SK-N-SH (cell line): Measurements from ENCODE around the gene DACT2. TPM values are rescaled to one million over a fixed set of nuclear protein-coding genes. Genes with fewer than 3 reads are reported as not detected.
"Not testable (repeated sequence)": the region's sequence is repeated elsewhere in the genome, so short reads cannot be mapped to it uniquely, and the experiment has no call there.

Experiments
- CTCF ChIA-PET: fragments of 300-600, 350-600 bp; formaldehyde crosslinking; extraction: SDS; loops from one replicate; lab custom pipeline; 2021; lab: Yijun Ruan, JAX
- POLR2A ChIA-PET: fragments of 350-600 bp; sonication (Branson Sonifier 250); formaldehyde crosslinking; extraction: SDS; loops from one replicate; lab custom pipeline; 2020; ENCODE audit warnings: antibody characterized with exemption, inconsistent platforms; lab: Yijun Ruan, JAX
- DNase-seq: peaks from one replicate; pipeline ENCODE4 v3.0.0; 2012
- H2AFZ ChIP-seq: fragments of 200-600 bp; sonication (generic); 2 replicates; pipeline ENCODE4 v1.8.1; 2016; ENCODE audit warnings: antibody characterized with exemption, mild to moderate bottlenecking, low read depth
- H3F3A ChIP-seq: fragments of 200-600 bp; sonication (generic); replicated peaks from 2 replicates; pipeline ENCODE3; 2016; ENCODE audit warnings: antibody characterized with exemption, mild to moderate bottlenecking; ENCODE audit not compliant: insufficient read depth
- H3K27ac ChIP-seq, 2 experiments: fragments of 200-500 bp in 1 of 2; fragments of 200-600 bp in 1 of 2; sonication (Bioruptor generic) in 1 of 2; sonication (generic), shearing (Covaris generic) in 1 of 2; 2 replicates each; pipeline versions ENCODE4 v1.5.1 to v1.6.1; 2014 to 2016; ENCODE audit warnings: low read depth in 2 of 2, inconsistent platforms in 1 of 2, low read length in 1 of 2, mild to moderate bottlenecking in 1 of 2, mixed read lengths in 1 of 2
- H3K27me3 ChIP-seq: fragments of 200-600 bp; sonication (generic), shearing (Covaris generic); 2 replicates; pipeline ENCODE4 v1.6.1; 2016; ENCODE audit warnings: mixed run types; ENCODE audit not compliant: insufficient read depth
- H3K36me3 ChIP-seq, 2 experiments: fragments of 200-500 bp in 1 of 2; fragments of 200-600 bp in 1 of 2; sonication (Bioruptor generic) in 1 of 2; sonication (generic) in 1 of 2; replicated peaks in 1 of 2; 2 replicates each; pipeline versions ENCODE3 to v1.5.1; 2014 to 2016; ENCODE audit warnings: low read length in 1 of 2, mild to moderate bottlenecking in 1 of 2; ENCODE audit not compliant: insufficient read depth in 2 of 2, control insufficient read depth in 1 of 2
- H3K4me1 ChIP-seq, 2 experiments: fragments of 200-500 bp in 1 of 2; fragments of 200-600 bp in 1 of 2; sonication (Bioruptor generic) in 1 of 2; sonication (generic), shearing (Covaris generic) in 1 of 2; 2 replicates each; pipeline versions ENCODE4 v1.5.1 to v1.6.1; 2014 to 2016; ENCODE audit warnings: low read depth in 1 of 2, low read length in 1 of 2, mixed run types in 1 of 2; ENCODE audit not compliant: insufficient read depth in 2 of 2, control insufficient read depth in 1 of 2
- H3K4me2 ChIP-seq: fragments of 200-600 bp; sonication (generic), shearing (Covaris generic); 2 replicates; pipeline ENCODE4 v1.6.1; 2017; ENCODE audit warnings: mixed run types
- H3K4me3 ChIP-seq, 2 experiments: fragments of 200-500 bp in 1 of 2; fragments of 200-600 bp in 1 of 2; sonication (Bioruptor generic) in 1 of 2; sonication (generic), shearing (Covaris generic) in 1 of 2; 2 replicates each; pipeline versions ENCODE4 v1.5.1 to v1.8.1; 2014 to 2016; ENCODE audit warnings: low read depth in 2 of 2, inconsistent platforms in 1 of 2, low read length in 1 of 2, mild to moderate bottlenecking in 1 of 2, mixed read lengths in 1 of 2, moderate library complexity in 1 of 2
- H3K79me2 ChIP-seq: fragments of 200-600 bp; sonication (generic); 2 replicates; pipeline ENCODE4 v1.8.1; 2017; ENCODE audit warnings: mild to moderate bottlenecking; ENCODE audit not compliant: insufficient read depth
- H3K9ac ChIP-seq: fragments of 200-600 bp; sonication (generic); 2 replicates; pipeline ENCODE4 v1.6.1; 2017; ENCODE audit warnings: mixed run types
- H3K9me2 ChIP-seq: fragments of 200-600 bp; sonication (generic); 2 replicates; pipeline ENCODE4 v1.6.1; 2017; ENCODE audit warnings: mixed run types
- H3K9me3 ChIP-seq: fragments of 200-600 bp; sonication (generic); 2 replicates; pipeline ENCODE4 v1.6.1; 2017; ENCODE audit warnings: mixed run types, mild to moderate bottlenecking, moderate library complexity
- H4K20me1 ChIP-seq: fragments of 200-600 bp; sonication (generic); 2 replicates; pipeline ENCODE4 v1.6.1; 2017; ENCODE audit warnings: mild to moderate bottlenecking, mixed run types; ENCODE audit not compliant: insufficient read depth
- FOXJ3 ChIP-seq: sonication (generic); formaldehyde crosslinking; IDR thresholded peaks from 2 replicates; pipeline ENCODE4 v1.5.1; 2020; ENCODE audit warnings: mild to moderate bottlenecking, missing genetic modification reagents
- FOXM1 ChIP-seq: IDR thresholded peaks from 2 replicates; pipeline ENCODE4 v1.4.0; 2012; ENCODE audit warnings: low read depth, mild to moderate bottlenecking
- GABPA ChIP-seq: IDR thresholded peaks from 2 replicates; pipeline ENCODE4 v1.4.0; 2012; ENCODE audit warnings: low read depth, mild to moderate bottlenecking
- GATA2 ChIP-seq: sonication (generic); formaldehyde crosslinking; IDR thresholded peaks from 2 replicates; pipeline ENCODE4 v1.5.0; 2020; ENCODE audit warnings: mild to moderate bottlenecking, missing genetic modification reagents
- MEF2A ChIP-seq: IDR thresholded peaks from 2 replicates; pipeline ENCODE4 v1.4.0; 2012; ENCODE audit warnings: low read depth, borderline replicate concordance
- MXI1 ChIP-seq: IDR thresholded peaks from 2 replicates; pipeline ENCODE4 v1.6.1; 2012; ENCODE audit warnings: mild to moderate bottlenecking, low read depth, low read length, improper control_type of control experiment
- PBX3 ChIP-seq: IDR thresholded peaks from 2 replicates; pipeline ENCODE4; 2012
- TCF12 ChIP-seq: IDR thresholded peaks from 2 replicates; pipeline ENCODE4 v1.4.0; 2012
- USF2 ChIP-seq: fragments of 150-350 bp; IDR thresholded peaks from 2 replicates; pipeline ENCODE4 v1.6.1; 2017; ENCODE audit warnings: antibody characterized with exemption, low read length, low read depth, borderline replicate concordance
- YY1 ChIP-seq: IDR thresholded peaks from 2 replicates; pipeline ENCODE4 v1.4.0; 2012; ENCODE audit warnings: low read depth, mild to moderate bottlenecking
- WGBS: methylation state at CpG from one replicate; pipeline ENCODE4 v1.1.6; 2017; ENCODE audit warnings: low lambda C conversion rate; 5-methylcytosine and 5-hydroxymethylcytosine counted together
- polyA plus RNA-seq, 3 experiments: library from polyadenylated mRNA; depleted of rRNA; stranded (reverse); fragments of >200 nt; gene quantifications; 2 replicates each; pipeline ENCODE4 v1.2.3, GENCODE V29; 2012
- TF ChIP-seq, protein P1 (sequence below): fragments of 150-350 bp; IDR thresholded peaks from 2 replicates; pipeline ENCODE4 v1.6.1; 2016; ENCODE audit warnings: mild to moderate bottlenecking, low read depth, low read length
- TF ChIP-seq, protein P2 (sequence below): IDR thresholded peaks from 2 replicates; pipeline ENCODE4 v1.4.0; 2012; ENCODE audit warnings: low read depth
- TF ChIP-seq, protein P3 (sequence below): fragments of 200-600 bp; sonication (generic); IDR thresholded peaks from 2 replicates; pipeline ENCODE4 v1.6.1; 2017; ENCODE audit warnings: antibody characterized with exemption, mild to moderate bottlenecking, moderate library complexity

Gene DACT2
- polyA plus RNA-seq, 1 of the 3 experiments (the other 2 are of a cell fraction): not detected

GRCh38 chr6:168281826-168282225 lies 37.8 kb downstream of the DACT2 start (continued):
- no peak for TF ChIP-seq PBX3
- TF ChIP-seq, protein P1, sequence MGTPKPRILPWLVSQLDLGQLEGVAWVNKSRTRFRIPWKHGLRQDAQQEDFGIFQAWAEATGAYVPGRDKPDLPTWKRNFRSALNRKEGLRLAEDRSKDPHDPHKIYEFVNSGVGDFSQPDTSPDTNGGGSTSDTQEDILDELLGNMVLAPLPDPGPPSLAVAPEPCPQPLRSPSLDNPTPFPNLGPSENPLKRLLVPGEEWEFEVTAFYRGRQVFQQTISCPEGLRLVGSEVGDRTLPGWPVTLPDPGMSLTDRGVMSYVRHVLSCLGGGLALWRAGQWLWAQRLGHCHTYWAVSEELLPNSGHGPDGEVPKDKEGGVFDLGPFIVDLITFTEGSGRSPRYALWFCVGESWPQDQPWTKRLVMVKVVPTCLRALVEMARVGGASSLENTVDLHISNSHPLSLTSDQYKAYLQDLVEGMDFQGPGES: no peak

DNA sequence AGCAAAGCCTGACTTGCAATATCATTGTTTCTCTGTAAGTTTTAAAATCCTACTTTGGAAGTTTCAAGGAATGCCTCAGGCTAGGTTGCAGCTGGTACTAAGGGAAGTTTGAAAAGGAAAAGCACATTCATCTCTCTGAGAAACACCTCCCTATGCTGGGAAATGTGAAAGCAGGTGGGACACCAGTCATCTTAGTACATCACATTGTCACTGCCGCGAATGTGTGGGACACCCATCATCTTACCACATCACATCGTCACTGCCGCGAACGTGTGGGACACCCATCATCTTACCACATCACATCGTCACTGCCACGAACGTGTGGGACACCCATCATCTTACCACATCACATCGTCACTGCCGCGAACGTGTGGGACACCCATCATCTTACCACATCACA lies 38.3 kb downstream of the DACT2 start:
- POLR2A ChIA-PET, CTCF ChIA-PET, DNase-seq, H3K9me3 ChIP-seq, H3K9ac ChIP-seq, H3K79me2 ChIP-seq, H4K20me1 ChIP-seq, H3F3A ChIP-seq, H3K27me3 ChIP-seq, H3K9me2 ChIP-seq, H3K4me1 ChIP-seq, H3K27ac ChIP-seq, H3K4me3 ChIP-seq, H2AFZ ChIP-seq, H3K36me3 ChIP-seq, H3K4me2 ChIP-seq: not testable (repeated sequence)
- WGBS: 75% methylated on average over 9 of the region's 13 CpGs

- TF ChIP-seq, protein P1: no peak
- TF ChIP-seq MXI1: no peak
- TF ChIP-seq, protein P2, sequence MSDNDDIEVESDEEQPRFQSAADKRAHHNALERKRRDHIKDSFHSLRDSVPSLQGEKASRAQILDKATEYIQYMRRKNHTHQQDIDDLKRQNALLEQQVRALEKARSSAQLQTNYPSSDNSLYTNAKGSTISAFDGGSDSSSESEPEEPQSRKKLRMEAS: no peak
- TF ChIP-seq, protein P3, sequence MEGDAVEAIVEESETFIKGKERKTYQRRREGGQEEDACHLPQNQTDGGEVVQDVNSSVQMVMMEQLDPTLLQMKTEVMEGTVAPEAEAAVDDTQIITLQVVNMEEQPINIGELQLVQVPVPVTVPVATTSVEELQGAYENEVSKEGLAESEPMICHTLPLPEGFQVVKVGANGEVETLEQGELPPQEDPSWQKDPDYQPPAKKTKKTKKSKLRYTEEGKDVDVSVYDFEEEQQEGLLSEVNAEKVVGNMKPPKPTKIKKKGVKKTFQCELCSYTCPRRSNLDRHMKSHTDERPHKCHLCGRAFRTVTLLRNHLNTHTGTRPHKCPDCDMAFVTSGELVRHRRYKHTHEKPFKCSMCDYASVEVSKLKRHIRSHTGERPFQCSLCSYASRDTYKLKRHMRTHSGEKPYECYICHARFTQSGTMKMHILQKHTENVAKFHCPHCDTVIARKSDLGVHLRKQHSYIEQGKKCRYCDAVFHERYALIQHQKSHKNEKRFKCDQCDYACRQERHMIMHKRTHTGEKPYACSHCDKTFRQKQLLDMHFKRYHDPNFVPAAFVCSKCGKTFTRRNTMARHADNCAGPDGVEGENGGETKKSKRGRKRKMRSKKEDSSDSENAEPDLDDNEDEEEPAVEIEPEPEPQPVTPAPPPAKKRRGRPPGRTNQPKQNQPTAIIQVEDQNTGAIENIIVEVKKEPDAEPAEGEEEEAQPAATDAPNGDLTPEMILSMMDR: no peak
- no peak for TF ChIP-seq YY1
- no peak for TF ChIP-seq USF2
- TF ChIP-seq MEF2A: no peak
- no peak for TF ChIP-seq FOXM1
- no peak for TF ChIP-seq GABPA
- TF ChIP-seq TCF12: no peak
- no peak for TF ChIP-seq FOXJ3 (CRISPR knock-in tag)
- TF ChIP-seq GATA2 (CRISPR knock-in tag): no peak
- no peak overlapping the region for H3K9ac ChIP-seq
- WGBS: 57% methylated on average over 5 of the region's 13 CpGs
- no peak for DNase-seq
- no peaks in the 10 kb centered on the region for H3K4me1 ChIP-seq
- no peaks in the 10 kb centered on the region for H3K36me3 ChIP-seq
- H3K9me2 ChIP-seq: no peaks in the 10 kb centered on the region
- no peaks in the 10 kb centered on the region for H3K79me2 ChIP-seq
- H3K4me3 ChIP-seq: no peak overlapping the region
- no peak overlapping the region for H3K4me2 ChIP-seq
- CTCF ChIA-PET: interaction anchor here (1.0 kb wide), 1 partner anchor 86 kb away, joined by 3 read pairs; no protein-coding TSS in a partner anchor
- no peaks in the 10 kb centered on the region for H3F3A ChIP-seq
- POLR2A ChIA-PET: no interaction called here
- H4K20me1 ChIP-seq: no peaks in the 10 kb centered on the region
- H3K9me3 ChIP-seq: no peaks in the 10 kb centered on the region
- no peaks in the 10 kb centered on the region for H3K27me3 ChIP-seq
- no peak overlapping the region for H3K27ac ChIP-seq
- H2AFZ ChIP-seq: no peak overlapping the region
These were observed 38.7 kb downstream of the DACT2 start for GRCh38 chr6:168280899-168281245.
